ENCODE measurements around the gene ALKBH1.
"Not testable (repeated sequence)": the region's sequence is repeated elsewhere in the genome, so short reads cannot be mapped to it uniquely, and the experiment has no call there.

ALKBH1 gene

GRCh38 chr14:77635466-77635865, 72.4 kb downstream of the ALKBH1 start:
- in situ Hi-C loops (cut with HindIII; ENCODE audit: low sequenced_read_pairs), result not testable (repeated sequence)

DNA sequence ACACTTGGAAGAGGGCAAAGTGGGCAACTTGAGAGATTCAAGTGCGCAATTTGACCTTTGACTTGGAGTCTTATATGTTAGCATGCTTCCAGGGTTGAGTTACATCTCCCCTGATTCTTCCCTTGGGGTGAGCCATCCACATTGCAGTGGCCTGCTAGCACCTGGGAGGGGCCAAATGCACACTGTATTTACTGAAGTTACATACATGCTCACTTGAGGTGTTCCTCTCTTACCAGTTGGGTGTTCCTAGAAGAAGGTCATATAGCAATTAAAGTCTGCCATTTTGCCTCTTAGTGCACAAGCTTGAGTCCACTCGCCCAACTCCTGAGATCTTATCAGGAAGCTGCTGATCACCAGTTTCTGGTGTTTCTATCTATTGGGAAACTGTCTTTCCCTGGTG, 77.7 kb downstream of the ALKBH1 start:
- in situ Hi-C loops (cut with HindIII; ENCODE audit: low sequenced_read_pairs), result no loop called here

DNA sequence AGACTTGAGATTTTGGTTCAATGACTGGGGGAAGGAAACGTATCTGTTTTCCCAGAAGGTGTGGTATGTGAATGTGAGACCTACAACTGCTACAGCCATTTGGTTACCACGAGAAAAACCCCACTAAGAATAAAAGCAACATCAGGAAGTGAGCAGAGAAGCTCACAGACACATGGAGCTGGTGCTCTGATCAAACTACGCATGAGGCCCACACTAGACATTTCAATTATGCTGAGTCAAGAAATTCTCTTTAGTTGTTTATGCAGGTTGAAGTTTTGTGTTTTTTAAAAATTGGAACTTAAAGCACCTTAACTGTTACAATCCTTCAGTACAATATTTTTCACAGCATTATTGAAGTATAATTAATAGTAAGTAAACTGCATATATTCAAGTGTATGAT, 82.5 kb downstream of the ALKBH1 start:
- in situ Hi-C loops (cut with HindIII; ENCODE audit: low sequenced_read_pairs), result no loop called here

DNA sequence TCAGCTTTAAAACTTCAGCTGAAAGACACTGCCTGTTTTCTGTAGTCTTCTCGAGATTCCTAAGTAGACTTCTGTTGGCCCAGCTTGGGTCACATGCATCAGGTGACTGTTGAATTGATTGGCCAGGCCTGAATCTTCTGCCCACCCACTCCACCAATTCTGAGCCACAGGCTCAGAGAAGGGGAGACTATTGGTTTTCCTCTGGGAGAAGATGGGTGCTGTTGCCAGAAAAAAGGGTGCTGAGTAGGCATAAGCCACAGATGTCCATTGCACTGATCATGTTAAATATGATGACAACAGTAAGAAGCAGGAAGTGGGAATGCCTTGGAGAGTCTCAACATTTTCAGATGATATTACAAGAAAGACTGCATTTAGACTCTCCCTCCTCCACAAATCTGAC, 84.6 kb downstream of the ALKBH1 start:
- in situ Hi-C loops (cut with HindIII; ENCODE audit: low sequenced_read_pairs), result no loop called here
